ENCODE results near the gene NENF.

NENF gene

GRCh38 chr1:212423879-212424278, 8.8 kb upstream of the NENF start:
- TF ChIP-seq EP300 (IDR thresholded peaks at IDR 0.05; ENCODE audit: borderline replicate concordance) (no peak), NFIC (IDR thresholded peaks at IDR 0.05) (no peak), ZBTB7A (IDR thresholded peaks at IDR 0.05; ENCODE audit: low read depth) (no peak), FOXM1 (IDR thresholded peaks at IDR 0.05; ENCODE audit: borderline replicate concordance, low read depth) (no peak), CEBPB (IDR thresholded peaks at IDR 0.05) (no peak), RAD21 (IDR thresholded peaks at IDR 0.05; ENCODE audit: low read depth) (no peak), TEAD4 (IDR thresholded peaks at IDR 0.05) (no peak), YY1 (IDR thresholded peaks at IDR 0.05; ENCODE audit: low read depth) (no peak), CREB1 (IDR thresholded peaks at IDR 0.05; ENCODE audit: low read depth) (no peak)
- TF ChIP-seq, protein P1, sequence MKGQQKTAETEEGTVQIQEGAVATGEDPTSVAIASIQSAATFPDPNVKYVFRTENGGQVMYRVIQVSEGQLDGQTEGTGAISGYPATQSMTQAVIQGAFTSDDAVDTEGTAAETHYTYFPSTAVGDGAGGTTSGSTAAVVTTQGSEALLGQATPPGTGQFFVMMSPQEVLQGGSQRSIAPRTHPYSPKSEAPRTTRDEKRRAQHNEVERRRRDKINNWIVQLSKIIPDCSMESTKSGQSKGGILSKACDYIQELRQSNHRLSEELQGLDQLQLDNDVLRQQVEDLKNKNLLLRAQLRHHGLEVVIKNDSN (IDR thresholded peaks at IDR 0.05) = no peak

DNA sequence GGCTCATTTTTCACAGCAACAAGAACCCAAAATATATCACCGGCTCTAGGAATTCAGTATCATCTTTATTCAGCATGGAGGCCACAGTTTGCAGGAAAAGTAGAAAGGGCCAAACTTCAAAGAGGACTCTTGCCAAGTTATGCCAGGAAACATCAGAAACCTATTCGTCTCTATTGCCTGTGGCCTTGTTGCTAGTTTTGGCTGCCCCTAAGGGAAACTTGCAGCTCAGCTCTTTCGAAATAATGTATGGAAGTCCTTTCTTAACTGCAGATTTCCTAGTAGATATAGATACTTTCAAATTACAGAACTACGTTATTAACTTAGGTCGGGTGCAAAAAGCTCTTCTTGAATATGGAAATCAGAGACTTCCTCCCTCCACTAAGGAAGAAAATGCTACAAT, 4.2 kb upstream of the NENF start:
- TF ChIP-seq, protein P1 (IDR thresholded peaks at IDR 0.05) = no peak
- TF ChIP-seq TEAD4 (IDR thresholded peaks at IDR 0.05) (no peak), EGR1 (IDR thresholded peaks at IDR 0.05) (no peak), TAF1 (IDR thresholded peaks at IDR 0.05; ENCODE audit: low read depth) (no peak), TCF12 (IDR thresholded peaks at IDR 0.05; ENCODE audit: low read depth) (no peak), ZBTB7A (IDR thresholded peaks at IDR 0.05; ENCODE audit: low read depth) (no peak), EP300 (IDR thresholded peaks at IDR 0.05; ENCODE audit: borderline replicate concordance) (no peak), CEBPB (IDR thresholded peaks at IDR 0.05) (no peak)
- TF ChIP-seq, protein P2, sequence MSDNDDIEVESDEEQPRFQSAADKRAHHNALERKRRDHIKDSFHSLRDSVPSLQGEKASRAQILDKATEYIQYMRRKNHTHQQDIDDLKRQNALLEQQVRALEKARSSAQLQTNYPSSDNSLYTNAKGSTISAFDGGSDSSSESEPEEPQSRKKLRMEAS (IDR thresholded peaks at IDR 0.05) = no peak

- TF ChIP-seq TAF1 (IDR thresholded peaks at IDR 0.05; ENCODE audit: low read depth) = no peak
- no peak for TF ChIP-seq CREB1 (IDR thresholded peaks at IDR 0.05; ENCODE audit: low read depth)
- TF ChIP-seq FOXM1 (IDR thresholded peaks at IDR 0.05; ENCODE audit: borderline replicate concordance, low read depth) = no peak
- no peak for TF ChIP-seq EGR1 (IDR thresholded peaks at IDR 0.05)
- TF ChIP-seq TEAD4 (IDR thresholded peaks at IDR 0.05) = no peak
- TF ChIP-seq, protein P1 (IDR thresholded peaks at IDR 0.05) = no peak
- no peak for TF ChIP-seq RAD21 (IDR thresholded peaks at IDR 0.05; ENCODE audit: low read depth)
- TF ChIP-seq EP300 (IDR thresholded peaks at IDR 0.05; ENCODE audit: borderline replicate concordance) = no peak
- no peak for TF ChIP-seq ZBTB7A (IDR thresholded peaks at IDR 0.05; ENCODE audit: low read depth)
- TF ChIP-seq NFIC (IDR thresholded peaks at IDR 0.05) = no peak
- TF ChIP-seq TCF12 (IDR thresholded peaks at IDR 0.05; ENCODE audit: low read depth) = no peak
- TF ChIP-seq YY1 (IDR thresholded peaks at IDR 0.05; ENCODE audit: low read depth) = no peak
- TF ChIP-seq, protein P2 (IDR thresholded peaks at IDR 0.05) = no peak
- no peak for TF ChIP-seq CEBPB (IDR thresholded peaks at IDR 0.05)
- no peak for TF ChIP-seq REST (IDR thresholded peaks at IDR 0.05; ENCODE audit: low read depth)
These were observed 2.3 kb upstream of the NENF start for GRCh38 chr1:212430416-212430815.

DNA sequence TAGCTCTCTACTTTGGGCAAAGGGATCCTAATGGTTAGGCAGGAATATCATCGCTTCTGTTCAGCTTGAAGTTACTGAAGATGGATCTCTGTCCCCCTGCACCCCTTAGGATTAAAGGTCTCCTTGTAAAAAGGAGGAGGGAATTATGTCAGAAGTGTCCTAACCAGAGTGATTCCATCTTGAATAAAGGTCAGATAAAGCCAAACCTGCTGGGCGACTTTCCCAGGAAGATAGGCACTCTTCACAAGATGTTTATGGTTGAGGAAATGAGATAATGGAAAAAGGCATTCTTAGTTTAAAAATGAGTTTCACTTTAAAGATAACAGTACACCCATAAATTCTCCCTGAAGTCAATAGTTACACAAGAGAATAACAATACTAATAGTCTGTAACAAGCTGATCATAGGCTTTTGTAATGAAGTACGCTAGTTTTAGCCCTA, 1.7 kb upstream of the NENF start:
- TF ChIP-seq, protein P1 (IDR thresholded peaks at IDR 0.05) = no peak
- TF ChIP-seq RAD21 (IDR thresholded peaks at IDR 0.05; ENCODE audit: low read depth) = no peak
- TF ChIP-seq YY1 (IDR thresholded peaks at IDR 0.05; ENCODE audit: low read depth) = no peak
- TF ChIP-seq TCF12 (IDR thresholded peaks at IDR 0.05; ENCODE audit: low read depth) = no peak
- no peak for TF ChIP-seq CEBPB (IDR thresholded peaks at IDR 0.05)
- no peak for TF ChIP-seq EP300 (IDR thresholded peaks at IDR 0.05; ENCODE audit: borderline replicate concordance)
- TF ChIP-seq CREB1 (IDR thresholded peaks at IDR 0.05; ENCODE audit: low read depth) = no peak
- no peak for TF ChIP-seq REST (IDR thresholded peaks at IDR 0.05; ENCODE audit: low read depth)
- no peak for TF ChIP-seq TEAD4 (IDR thresholded peaks at IDR 0.05)
- no peak for TF ChIP-seq EGR1 (IDR thresholded peaks at IDR 0.05)
- TF ChIP-seq ZBTB7A (IDR thresholded peaks at IDR 0.05; ENCODE audit: low read depth) = no peak
- TF ChIP-seq, protein P2 (IDR thresholded peaks at IDR 0.05) = no peak
- TF ChIP-seq FOXM1 (IDR thresholded peaks at IDR 0.05; ENCODE audit: borderline replicate concordance, low read depth) = no peak
- no peak for TF ChIP-seq TAF1 (IDR thresholded peaks at IDR 0.05; ENCODE audit: low read depth)
- TF ChIP-seq NFIC (IDR thresholded peaks at IDR 0.05) = no peak

DNA sequence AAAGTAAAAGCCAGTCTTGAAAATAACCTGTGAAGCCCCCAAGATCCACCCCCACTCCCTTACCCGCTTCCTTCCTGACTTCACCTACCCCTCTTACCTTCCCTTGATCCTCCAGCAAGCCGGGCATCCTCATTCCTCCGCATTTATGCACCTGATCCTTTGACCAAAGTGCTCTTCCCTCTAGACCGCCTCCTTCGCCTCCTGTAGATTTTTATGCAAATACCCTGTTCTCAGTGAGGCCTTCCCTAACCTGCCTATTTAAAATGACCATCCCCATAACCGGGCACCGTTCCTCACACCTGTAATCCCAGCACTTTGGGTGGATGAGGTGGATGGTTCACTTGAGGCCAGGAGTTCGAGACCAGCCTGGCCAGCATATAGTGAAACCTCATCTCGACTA, 1.1 kb upstream of the NENF start:
- TF ChIP-seq, protein P2 (IDR thresholded peaks at IDR 0.05) = no peak
- TF ChIP-seq TEAD4 (IDR thresholded peaks at IDR 0.05) (no peak), EGR1 (IDR thresholded peaks at IDR 0.05) (no peak), ZBTB7A (IDR thresholded peaks at IDR 0.05; ENCODE audit: low read depth) (no peak), TAF1 (IDR thresholded peaks at IDR 0.05; ENCODE audit: low read depth) (no peak), RAD21 (IDR thresholded peaks at IDR 0.05; ENCODE audit: low read depth) (no peak), CEBPB (IDR thresholded peaks at IDR 0.05) (no peak), FOXM1 (IDR thresholded peaks at IDR 0.05; ENCODE audit: borderline replicate concordance, low read depth) (no peak), YY1 (IDR thresholded peaks at IDR 0.05; ENCODE audit: low read depth) (no peak), TCF12 (IDR thresholded peaks at IDR 0.05; ENCODE audit: low read depth) (no peak)
